GM23338 (cell line): ENCODE measurements around the gene NEMF. TPM values are rescaled to one million over a fixed set of nuclear protein-coding genes. Genes with fewer than 3 reads are reported as not detected.

Experiments used
- ATAC-seq: fragments of 200-7000 bp; cut with Tn5 transposase; 3 replicates; pipeline ENCODE4 v1.9.1; 2020
- DNase-seq: peaks from one replicate; pipeline ENCODE4 v3.0.0-alpha.2; 2015; ENCODE audit warnings: low spot score
- H2AFZ ChIP-seq: fragments of 200-600 bp; sonication (generic); 2 replicates; pipeline ENCODE4 v1.8.0; 2016; ENCODE audit warnings: antibody characterized with exemption, mild to moderate bottlenecking, moderate library complexity
- H3F3A ChIP-seq: fragments of 200-600 bp; sonication (generic); replicated peaks from 2 replicates; pipeline ENCODE4 v1.8.0; 2017; ENCODE audit warnings: antibody characterized with exemption, mixed run types, low read depth
- H3K27ac ChIP-seq: fragments of 200-600 bp; sonication (generic); 2 replicates; pipeline ENCODE4 v1.6.1; 2016; ENCODE audit warnings: low read depth
- H3K27me3 ChIP-seq: fragments of 200-600 bp; sonication (generic); 2 replicates; pipeline ENCODE4 v1.8.0; 2016; ENCODE audit warnings: mild to moderate bottlenecking, mixed run types, moderate library complexity; ENCODE audit not compliant: insufficient read depth
- H3K36me3 ChIP-seq: fragments of 200-600 bp; sonication (generic); 2 replicates; pipeline ENCODE4 v1.8.0; 2016; ENCODE audit warnings: mild to moderate bottlenecking; ENCODE audit not compliant: insufficient read depth
- H3K4me1 ChIP-seq: fragments of 200-600 bp; sonication (generic); 2 replicates; pipeline ENCODE4 v1.8.0; 2016; ENCODE audit warnings: mild to moderate bottlenecking, moderate library complexity; ENCODE audit not compliant: insufficient read depth
- H3K4me2 ChIP-seq: fragments of 200-600 bp; sonication (generic); 2 replicates; pipeline ENCODE4 v1.7.1; 2017; ENCODE audit warnings: mixed run types
- H3K4me3 ChIP-seq: fragments of 200-600 bp; sonication (generic); 2 replicates; pipeline ENCODE4 v1.6.1; 2016; ENCODE audit warnings: mixed run types
- H3K79me2 ChIP-seq: fragments of 200-600 bp; sonication (generic); replicated peaks from 2 replicates; pipeline ENCODE4 v1.8.0; 2017; ENCODE audit warnings: mild to moderate bottlenecking; ENCODE audit not compliant: insufficient read depth
- H3K9me2 ChIP-seq: fragments of 200-600 bp; sonication (generic); 2 replicates; pipeline ENCODE4 v1.8.0; 2017; ENCODE audit not compliant: insufficient read depth
- H4K20me1 ChIP-seq: fragments of 200-600 bp; sonication (generic); replicated peaks from 2 replicates; pipeline ENCODE4 v1.8.0; 2017; ENCODE audit warnings: mild to moderate bottlenecking; ENCODE audit not compliant: insufficient read depth
- H3K27ac Mint-ChIP-seq: 2 replicates; pipeline ENCODE4 v1.8.0; 2020; ENCODE audit warnings: inconsistent platforms, mild to moderate bottlenecking, moderate library complexity, mixed read lengths
- H3K27me3 Mint-ChIP-seq: 3 replicates; pipeline ENCODE4 v1.8.0; 2022; ENCODE audit warnings: low read depth, mild to moderate bottlenecking, moderate library complexity, mixed read lengths, inconsistent platforms; ENCODE audit not compliant: insufficient read depth, poor library complexity
- H3K36me3 Mint-ChIP-seq: 3 replicates; pipeline ENCODE4 v1.8.0; 2021; ENCODE audit warnings: low read depth, mild to moderate bottlenecking, inconsistent platforms, moderate library complexity, mixed read lengths
- H3K4me1 Mint-ChIP-seq: 3 replicates; pipeline ENCODE4 v1.8.0; 2020; ENCODE audit warnings: mild to moderate bottlenecking, inconsistent platforms, mixed read lengths
- H3K4me3 Mint-ChIP-seq: 3 replicates; pipeline ENCODE4 v1.8.0; 2021; ENCODE audit warnings: moderate library complexity, mild to moderate bottlenecking, inconsistent platforms, mixed read lengths
- H3K9me3 Mint-ChIP-seq: 3 replicates; pipeline ENCODE4 v1.8.0; 2020; ENCODE audit warnings: moderate library complexity, mild to moderate bottlenecking, inconsistent platforms, mixed read lengths
- CREB1 ChIP-seq: fragments of 250-450 bp; sonication (Bioruptor Pico); IDR thresholded peaks from 2 replicates; pipeline ENCODE4 v1.5.0; 2020; ENCODE audit warnings: low read depth, mild to moderate bottlenecking, moderate library complexity
- EZH2 ChIP-seq: fragments of 200-600 bp; sonication (generic); IDR thresholded peaks from one replicate; pipeline ENCODE4 v1.8.0; 2017; ENCODE audit warnings: antibody characterized with exemption, mild to moderate bottlenecking, low read depth; ENCODE audit not compliant: unreplicated experiment
- EZH2phosphoT487 ChIP-seq: fragments of 200-600 bp; sonication (generic); IDR thresholded peaks from one replicate; pipeline ENCODE4 v1.8.1; 2018; ENCODE audit warnings: antibody characterized with exemption; ENCODE audit not compliant: unreplicated experiment
- JUNB ChIP-seq: IDR thresholded peaks from one replicate; pipeline ENCODE4 v1.6.1; 2016; ENCODE audit warnings: antibody characterized with exemption; ENCODE audit not compliant: unreplicated experiment
- NANOG ChIP-seq: IDR thresholded peaks from 2 replicates; pipeline ENCODE4 v1.6.1; 2016; ENCODE audit warnings: antibody characterized with exemption, borderline replicate concordance
- POLR2AphosphoS5 ChIP-seq: IDR thresholded peaks from 2 replicates; pipeline ENCODE4 v1.6.1; 2016; ENCODE audit warnings: antibody characterized with exemption, low read depth
- STAT1 ChIP-seq: IDR thresholded peaks from one replicate; pipeline ENCODE4 v1.6.1; 2016; ENCODE audit warnings: antibody characterized with exemption; ENCODE audit not compliant: unreplicated experiment
- ZNF114 ChIP-seq: fragments of 250-450 bp; sonication (Bioruptor Pico); IDR thresholded peaks from 2 replicates; pipeline ENCODE4 v1.5.0; 2020; ENCODE audit warnings: mild to moderate bottlenecking, moderate library complexity
- ZNF331 ChIP-seq: fragments of 250-450 bp; sonication (Bioruptor Pico); IDR thresholded peaks from 2 replicates; pipeline ENCODE4 v1.5.0; 2020; ENCODE audit warnings: low read depth, mild to moderate bottlenecking, moderate library complexity
- polyA plus RNA-seq: library from polyadenylated mRNA; unstranded; fragments of >200 nt; fragmentation: Nextera tagmentation; extraction: Ambion mirVana; gene quantifications from 2 replicates; pipeline ENCODE4 v1.2.1, GENCODE V29; 2016
- total RNA-seq: library from RNA; depleted of rRNA; stranded (reverse); fragments of >200 nt; shearing (Covaris generic); gene quantifications from 2 replicates; pipeline ENCODE4 v1.2.3, GENCODE V29; 2014
- TF ChIP-seq, protein P1 (sequence below): IDR thresholded peaks from 2 replicates; pipeline ENCODE4 v1.6.1; 2016; ENCODE audit warnings: antibody characterized with exemption
- TF ChIP-seq, protein P2 (sequence below), 2 experiments: fragments of 200-600 bp in 1 of 2; sonication (generic) in 1 of 2; conservative IDR thresholded peaks; 2 replicates each; pipeline versions ENCODE4 v1.5.1 to v1.6.1; 2016 to 2017; ENCODE audit warnings: antibody characterized with exemption in 2 of 2, low read depth in 2 of 2, mild to moderate bottlenecking in 2 of 2, moderate library complexity in 1 of 2
- TF ChIP-seq, protein P3 (sequence below): IDR thresholded peaks from one replicate; pipeline ENCODE4 v1.6.1; 2018; ENCODE audit warnings: antibody characterized with exemption; ENCODE audit not compliant: unreplicated experiment
- TF ChIP-seq, protein P4 (sequence below): fragments of 250-450 bp; sonication (Bioruptor Pico); IDR thresholded peaks from 2 replicates; pipeline ENCODE4 v1.5.0; 2020; ENCODE audit warnings: mild to moderate bottlenecking, moderate library complexity

Gene NEMF
- total and polyA plus RNA-seq, 2 experiments from 2014 or later: 58.4 to 88.1 TPM

DNA sequence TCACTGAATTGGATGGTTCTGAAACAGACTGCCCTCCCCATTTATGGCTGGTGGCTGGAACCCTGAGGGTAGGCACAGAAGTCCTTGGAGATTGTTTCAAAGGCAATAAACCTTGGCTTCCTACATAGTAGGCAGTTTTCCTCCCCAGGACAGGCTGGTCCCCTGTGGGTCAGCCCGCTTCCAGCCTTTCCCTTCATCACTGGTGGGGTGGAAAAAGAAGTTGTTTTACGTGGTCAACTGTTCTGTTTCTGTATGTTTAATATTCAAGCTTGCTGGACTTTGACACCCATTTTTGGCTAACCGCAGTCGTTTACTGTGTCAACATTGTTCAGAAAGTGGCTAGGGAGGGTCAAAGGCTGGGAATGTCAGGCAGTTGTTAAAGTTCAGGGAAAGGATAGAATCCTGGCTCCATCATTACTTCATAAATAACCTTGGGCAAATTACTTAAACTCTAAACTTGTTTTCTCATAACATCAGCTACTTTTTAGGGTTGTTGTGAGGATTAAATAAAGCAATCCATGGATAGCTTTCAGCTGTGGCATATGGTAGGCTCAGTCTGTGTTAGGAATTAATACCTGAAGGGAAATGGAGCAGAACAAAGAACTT lies 82.3 kb downstream of the NEMF start:
- H3F3A ChIP-seq: peaks cover 15% of the 10 kb centered on the region; the same call in 1 of the 2 replicates
- ATAC-seq: no peak

More for the DNA sequence above, 82.3 kb downstream of the NEMF start:
- Mint-ChIP-seq H3K4me3 (peak overlapping the region; percentile 99; the same call in 2 of the 3 replicates), H3K9me3 (no peaks in the 10 kb centered on the region; the same call in 2 of the 3 replicates), H3K27me3 (peaks cover 5% of the 10 kb centered on the region), H3K36me3 (peaks cover 13% of the 10 kb centered on the region), H3K4me1 (peaks cover 20% of the 10 kb centered on the region), H3K27ac (peak overlapping the region; percentile 52; the same call in 1 of the 2 replicates)
- Histone ChIP-seq H3K27me3 (no peaks in the 10 kb centered on the region), H3K27ac (no peak overlapping the region), H2AFZ (no peak overlapping the region), H3K9me2 (no peaks in the 10 kb centered on the region), H3K36me3 (peaks cover 5% of the 10 kb centered on the region; the same call in 1 of the 2 replicates), H3K4me2 (peak overlapping the region; percentile 71; the same call in 1 of the 2 replicates), H3K79me2 (peaks cover 33% of the 10 kb centered on the region), H4K20me1 (no peaks in the 10 kb centered on the region), H3K4me3 (peak overlapping the region; percentile 99; the same call in 1 of the 2 replicates), H3K4me1 (peaks cover 17% of the 10 kb centered on the region)
- TF ChIP-seq NANOG: no peak
- TF ChIP-seq STAT1: no peak
- TF ChIP-seq ZNF331: no peak
- TF ChIP-seq, protein P1, sequence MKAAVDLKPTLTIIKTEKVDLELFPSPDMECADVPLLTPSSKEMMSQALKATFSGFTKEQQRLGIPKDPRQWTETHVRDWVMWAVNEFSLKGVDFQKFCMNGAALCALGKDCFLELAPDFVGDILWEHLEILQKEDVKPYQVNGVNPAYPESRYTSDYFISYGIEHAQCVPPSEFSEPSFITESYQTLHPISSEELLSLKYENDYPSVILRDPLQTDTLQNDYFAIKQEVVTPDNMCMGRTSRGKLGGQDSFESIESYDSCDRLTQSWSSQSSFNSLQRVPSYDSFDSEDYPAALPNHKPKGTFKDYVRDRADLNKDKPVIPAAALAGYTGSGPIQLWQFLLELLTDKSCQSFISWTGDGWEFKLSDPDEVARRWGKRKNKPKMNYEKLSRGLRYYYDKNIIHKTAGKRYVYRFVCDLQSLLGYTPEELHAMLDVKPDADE: no peak
- no peak for TF ChIP-seq CREB1 (CRISPR knock-in tag)
- no peak for TF ChIP-seq POLR2AphosphoS5
- TF ChIP-seq JUNB: no peak
- TF ChIP-seq, protein P2, sequence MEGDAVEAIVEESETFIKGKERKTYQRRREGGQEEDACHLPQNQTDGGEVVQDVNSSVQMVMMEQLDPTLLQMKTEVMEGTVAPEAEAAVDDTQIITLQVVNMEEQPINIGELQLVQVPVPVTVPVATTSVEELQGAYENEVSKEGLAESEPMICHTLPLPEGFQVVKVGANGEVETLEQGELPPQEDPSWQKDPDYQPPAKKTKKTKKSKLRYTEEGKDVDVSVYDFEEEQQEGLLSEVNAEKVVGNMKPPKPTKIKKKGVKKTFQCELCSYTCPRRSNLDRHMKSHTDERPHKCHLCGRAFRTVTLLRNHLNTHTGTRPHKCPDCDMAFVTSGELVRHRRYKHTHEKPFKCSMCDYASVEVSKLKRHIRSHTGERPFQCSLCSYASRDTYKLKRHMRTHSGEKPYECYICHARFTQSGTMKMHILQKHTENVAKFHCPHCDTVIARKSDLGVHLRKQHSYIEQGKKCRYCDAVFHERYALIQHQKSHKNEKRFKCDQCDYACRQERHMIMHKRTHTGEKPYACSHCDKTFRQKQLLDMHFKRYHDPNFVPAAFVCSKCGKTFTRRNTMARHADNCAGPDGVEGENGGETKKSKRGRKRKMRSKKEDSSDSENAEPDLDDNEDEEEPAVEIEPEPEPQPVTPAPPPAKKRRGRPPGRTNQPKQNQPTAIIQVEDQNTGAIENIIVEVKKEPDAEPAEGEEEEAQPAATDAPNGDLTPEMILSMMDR (conservative IDR thresholded peaks at IDR 0.05; ENCODE audit: low read depth in 2 of 2): no peak
- TF ChIP-seq, protein P3, sequence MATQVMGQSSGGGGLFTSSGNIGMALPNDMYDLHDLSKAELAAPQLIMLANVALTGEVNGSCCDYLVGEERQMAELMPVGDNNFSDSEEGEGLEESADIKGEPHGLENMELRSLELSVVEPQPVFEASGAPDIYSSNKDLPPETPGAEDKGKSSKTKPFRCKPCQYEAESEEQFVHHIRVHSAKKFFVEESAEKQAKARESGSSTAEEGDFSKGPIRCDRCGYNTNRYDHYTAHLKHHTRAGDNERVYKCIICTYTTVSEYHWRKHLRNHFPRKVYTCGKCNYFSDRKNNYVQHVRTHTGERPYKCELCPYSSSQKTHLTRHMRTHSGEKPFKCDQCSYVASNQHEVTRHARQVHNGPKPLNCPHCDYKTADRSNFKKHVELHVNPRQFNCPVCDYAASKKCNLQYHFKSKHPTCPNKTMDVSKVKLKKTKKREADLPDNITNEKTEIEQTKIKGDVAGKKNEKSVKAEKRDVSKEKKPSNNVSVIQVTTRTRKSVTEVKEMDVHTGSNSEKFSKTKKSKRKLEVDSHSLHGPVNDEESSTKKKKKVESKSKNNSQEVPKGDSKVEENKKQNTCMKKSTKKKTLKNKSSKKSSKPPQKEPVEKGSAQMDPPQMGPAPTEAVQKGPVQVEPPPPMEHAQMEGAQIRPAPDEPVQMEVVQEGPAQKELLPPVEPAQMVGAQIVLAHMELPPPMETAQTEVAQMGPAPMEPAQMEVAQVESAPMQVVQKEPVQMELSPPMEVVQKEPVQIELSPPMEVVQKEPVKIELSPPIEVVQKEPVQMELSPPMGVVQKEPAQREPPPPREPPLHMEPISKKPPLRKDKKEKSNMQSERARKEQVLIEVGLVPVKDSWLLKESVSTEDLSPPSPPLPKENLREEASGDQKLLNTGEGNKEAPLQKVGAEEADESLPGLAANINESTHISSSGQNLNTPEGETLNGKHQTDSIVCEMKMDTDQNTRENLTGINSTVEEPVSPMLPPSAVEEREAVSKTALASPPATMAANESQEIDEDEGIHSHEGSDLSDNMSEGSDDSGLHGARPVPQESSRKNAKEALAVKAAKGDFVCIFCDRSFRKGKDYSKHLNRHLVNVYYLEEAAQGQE: no peak
- TF ChIP-seq, protein P4, sequence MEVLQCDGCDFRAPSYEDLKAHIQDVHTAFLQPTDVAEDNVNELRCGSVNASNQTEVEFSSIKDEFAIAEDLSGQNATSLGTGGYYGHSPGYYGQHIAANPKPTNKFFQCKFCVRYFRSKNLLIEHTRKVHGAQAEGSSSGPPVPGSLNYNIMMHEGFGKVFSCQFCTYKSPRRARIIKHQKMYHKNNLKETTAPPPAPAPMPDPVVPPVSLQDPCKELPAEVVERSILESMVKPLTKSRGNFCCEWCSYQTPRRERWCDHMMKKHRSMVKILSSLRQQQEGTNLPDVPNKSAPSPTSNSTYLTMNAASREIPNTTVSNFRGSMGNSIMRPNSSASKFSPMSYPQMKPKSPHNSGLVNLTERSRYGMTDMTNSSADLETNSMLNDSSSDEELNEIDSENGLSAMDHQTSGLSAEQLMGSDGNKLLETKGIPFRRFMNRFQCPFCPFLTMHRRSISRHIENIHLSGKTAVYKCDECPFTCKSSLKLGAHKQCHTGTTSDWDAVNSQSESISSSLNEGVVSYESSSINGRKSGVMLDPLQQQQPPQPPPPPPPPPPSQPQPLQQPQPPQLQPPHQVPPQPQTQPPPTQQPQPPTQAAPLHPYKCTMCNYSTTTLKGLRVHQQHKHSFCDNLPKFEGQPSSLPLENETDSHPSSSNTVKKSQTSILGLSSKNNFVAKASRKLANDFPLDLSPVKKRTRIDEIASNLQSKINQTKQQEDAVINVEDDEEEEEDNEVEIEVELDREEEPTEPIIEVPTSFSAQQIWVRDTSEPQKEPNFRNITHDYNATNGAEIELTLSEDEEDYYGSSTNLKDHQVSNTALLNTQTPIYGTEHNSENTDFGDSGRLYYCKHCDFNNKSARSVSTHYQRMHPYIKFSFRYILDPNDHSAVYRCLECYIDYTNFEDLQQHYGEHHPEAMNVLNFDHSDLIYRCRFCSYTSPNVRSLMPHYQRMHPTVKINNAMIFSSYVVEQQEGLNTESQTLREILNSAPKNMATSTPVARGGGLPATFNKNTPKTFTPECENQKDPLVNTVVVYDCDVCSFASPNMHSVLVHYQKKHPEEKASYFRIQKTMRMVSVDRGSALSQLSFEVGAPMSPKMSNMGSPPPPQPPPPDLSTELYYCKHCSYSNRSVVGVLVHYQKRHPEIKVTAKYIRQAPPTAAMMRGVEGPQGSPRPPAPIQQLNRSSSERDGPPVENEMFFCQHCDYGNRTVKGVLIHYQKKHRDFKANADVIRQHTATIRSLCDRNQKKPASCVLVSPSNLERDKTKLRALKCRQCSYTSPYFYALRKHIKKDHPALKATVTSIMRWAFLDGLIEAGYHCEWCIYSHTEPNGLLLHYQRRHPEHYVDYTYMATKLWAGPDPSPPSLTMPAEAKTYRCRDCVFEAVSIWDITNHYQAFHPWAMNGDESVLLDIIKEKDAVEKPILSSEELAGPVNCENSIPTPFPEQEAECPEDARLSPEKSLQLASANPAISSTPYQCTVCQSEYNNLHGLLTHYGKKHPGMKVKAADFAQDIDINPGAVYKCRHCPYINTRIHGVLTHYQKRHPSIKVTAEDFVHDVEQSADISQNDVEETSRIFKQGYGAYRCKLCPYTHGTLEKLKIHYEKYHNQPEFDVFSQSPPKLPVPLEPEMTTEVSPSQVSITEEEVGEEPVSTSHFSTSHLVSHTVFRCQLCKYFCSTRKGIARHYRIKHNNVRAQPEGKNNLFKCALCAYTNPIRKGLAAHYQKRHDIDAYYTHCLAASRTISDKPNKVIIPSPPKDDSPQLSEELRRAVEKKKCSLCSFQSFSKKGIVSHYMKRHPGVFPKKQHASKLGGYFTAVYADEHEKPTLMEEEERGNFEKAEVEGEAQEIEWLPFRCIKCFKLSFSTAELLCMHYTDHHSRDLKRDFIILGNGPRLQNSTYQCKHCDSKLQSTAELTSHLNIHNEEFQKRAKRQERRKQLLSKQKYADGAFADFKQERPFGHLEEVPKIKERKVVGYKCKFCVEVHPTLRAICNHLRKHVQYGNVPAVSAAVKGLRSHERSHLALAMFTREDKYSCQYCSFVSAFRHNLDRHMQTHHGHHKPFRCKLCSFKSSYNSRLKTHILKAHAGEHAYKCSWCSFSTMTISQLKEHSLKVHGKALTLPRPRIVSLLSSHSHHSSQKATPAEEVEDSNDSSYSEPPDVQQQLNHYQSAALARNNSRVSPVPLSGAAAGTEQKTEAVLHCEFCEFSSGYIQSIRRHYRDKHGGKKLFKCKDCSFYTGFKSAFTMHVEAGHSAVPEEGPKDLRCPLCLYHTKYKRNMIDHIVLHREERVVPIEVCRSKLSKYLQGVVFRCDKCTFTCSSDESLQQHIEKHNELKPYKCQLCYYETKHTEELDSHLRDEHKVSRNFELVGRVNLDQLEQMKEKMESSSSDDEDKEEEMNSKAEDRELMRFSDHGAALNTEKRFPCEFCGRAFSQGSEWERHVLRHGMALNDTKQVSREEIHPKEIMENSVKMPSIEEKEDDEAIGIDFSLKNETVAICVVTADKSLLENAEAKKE (CRISPR knock-in tag): no peak
- no peak for TF ChIP-seq EZH2phosphoT487
- no peak for TF ChIP-seq ZNF114 (CRISPR knock-in tag)
- TF ChIP-seq EZH2: no peak
- no peak for DNase-seq
